Tibial nerve (tissue), 3 donors: ENCODE data around the gene IVD.

ENCODE experiments used
- POLR2A ChIP-seq, 2 donors: fragments of 450-650 bp; IDR thresholded peaks; one replicate each; pipeline ENCODE4 v1.6.1; 2017; ENCODE audit warnings: antibody characterized with exemption in 2 of 2, mild to moderate bottlenecking in 2 of 2, moderate library complexity in 2 of 2
- TF ChIP-seq, protein P1 (sequence below), 5 experiments: fragments of 200-600 bp in 3 of 5; fragments of 450-650 bp in 2 of 5; sonication (generic) in 3 of 5; IDR thresholded peaks; one replicate each; pipeline ENCODE4 v1.5.1; 2016 to 2019; ENCODE audit warnings: antibody characterized with exemption in 5 of 5, mild to moderate bottlenecking in 3 of 5, moderate library complexity in 2 of 5

DNA sequence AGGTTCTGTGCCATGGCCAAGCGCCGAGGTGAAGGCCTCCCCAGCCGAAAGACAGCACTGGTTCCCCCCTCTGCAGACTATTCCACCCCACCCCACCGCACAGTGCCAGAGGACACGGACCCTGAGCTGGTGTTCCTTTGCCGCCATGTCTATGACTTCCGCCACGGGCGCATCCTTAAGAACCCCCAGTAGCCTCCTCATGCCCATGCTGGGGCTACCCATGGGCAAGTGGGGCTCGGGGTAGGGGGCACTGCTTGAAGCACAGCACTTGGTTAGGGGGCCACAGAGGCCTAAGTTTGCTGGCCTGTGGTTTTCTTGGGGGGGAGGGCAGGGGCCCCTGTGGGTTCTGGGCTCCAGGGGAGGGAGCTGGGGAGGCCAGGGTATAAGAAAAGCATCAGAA, 60.3 kb downstream of the IVD start:
- TF ChIP-seq, protein P1, sequence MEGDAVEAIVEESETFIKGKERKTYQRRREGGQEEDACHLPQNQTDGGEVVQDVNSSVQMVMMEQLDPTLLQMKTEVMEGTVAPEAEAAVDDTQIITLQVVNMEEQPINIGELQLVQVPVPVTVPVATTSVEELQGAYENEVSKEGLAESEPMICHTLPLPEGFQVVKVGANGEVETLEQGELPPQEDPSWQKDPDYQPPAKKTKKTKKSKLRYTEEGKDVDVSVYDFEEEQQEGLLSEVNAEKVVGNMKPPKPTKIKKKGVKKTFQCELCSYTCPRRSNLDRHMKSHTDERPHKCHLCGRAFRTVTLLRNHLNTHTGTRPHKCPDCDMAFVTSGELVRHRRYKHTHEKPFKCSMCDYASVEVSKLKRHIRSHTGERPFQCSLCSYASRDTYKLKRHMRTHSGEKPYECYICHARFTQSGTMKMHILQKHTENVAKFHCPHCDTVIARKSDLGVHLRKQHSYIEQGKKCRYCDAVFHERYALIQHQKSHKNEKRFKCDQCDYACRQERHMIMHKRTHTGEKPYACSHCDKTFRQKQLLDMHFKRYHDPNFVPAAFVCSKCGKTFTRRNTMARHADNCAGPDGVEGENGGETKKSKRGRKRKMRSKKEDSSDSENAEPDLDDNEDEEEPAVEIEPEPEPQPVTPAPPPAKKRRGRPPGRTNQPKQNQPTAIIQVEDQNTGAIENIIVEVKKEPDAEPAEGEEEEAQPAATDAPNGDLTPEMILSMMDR (IDR thresholded peaks at IDR 0.05): no peak
- TF ChIP-seq POLR2A (IDR thresholded peaks at IDR 0.05): no peak
